Fibroblast of lung (primary cell): ENCODE measurements around the gene MAPK8IP3. TPM values are rescaled to one million over a fixed set of nuclear protein-coding genes. Genes with fewer than 3 reads are reported as not detected.

Experiments used
- DNase-seq, 2 donors: peaks; one replicate each; pipeline versions ENCODE4 v3.0.0 to v3.0.0-alpha.2; 2010; ENCODE audit warnings: low read depth in 2 of 2
- H2AFZ ChIP-seq: 2 replicates; pipeline ENCODE4 v1.5.1; 2012; ENCODE audit warnings: low read length, control low read depth, inconsistent platforms
- H3K27ac ChIP-seq: 2 replicates; pipeline ENCODE4 v1.5.1; 2011; ENCODE audit warnings: low read length, control low read depth; ENCODE audit not compliant: insufficient read depth
- H3K27me3 ChIP-seq: 2 replicates; pipeline ENCODE4 v1.5.1; 2011; ENCODE audit warnings: mild to moderate bottlenecking, low read length; ENCODE audit not compliant: control insufficient read depth, insufficient read depth
- H3K36me3 ChIP-seq: 2 replicates; pipeline ENCODE4 v1.5.1; 2011; ENCODE audit warnings: low read length; ENCODE audit not compliant: control insufficient read depth, insufficient read depth
- H3K4me1 ChIP-seq: 2 replicates; pipeline ENCODE4 v1.5.1; 2011; ENCODE audit warnings: low read length; ENCODE audit not compliant: control insufficient read depth, insufficient read depth; ENCODE audit errors: extremely low read depth
- H3K4me2 ChIP-seq: 2 replicates; pipeline ENCODE4 v1.5.1; 2011; ENCODE audit warnings: low read length, control low read depth; ENCODE audit not compliant: insufficient read depth; ENCODE audit errors: extremely low read depth
- H3K4me3 ChIP-seq, 4 experiments: fragments of 200-600 bp in 1 of 4; sonication (generic) in 1 of 4; replicated peaks in 1 of 4; 2 replicates each; pipeline ENCODE4 v1.5.1; 2011 to 2016; ENCODE audit warnings: low read length in 4 of 4, low read depth in 3 of 4, mild to moderate bottlenecking in 3 of 4, control low read depth in 2 of 4, inconsistent platforms in 1 of 4, mixed read lengths in 1 of 4; ENCODE audit not compliant: insufficient read depth in 1 of 4; ENCODE audit errors: control extremely low read depth in 1 of 4
- H3K79me2 ChIP-seq: 2 replicates; pipeline ENCODE4 v1.5.1; 2012; ENCODE audit warnings: mild to moderate bottlenecking, low read length, inconsistent platforms; ENCODE audit not compliant: control insufficient read depth, insufficient read depth
- H3K9ac ChIP-seq: 2 replicates; pipeline ENCODE4 v1.5.1; 2011; ENCODE audit warnings: mild to moderate bottlenecking, low read length, control low read depth; ENCODE audit not compliant: insufficient read depth
- H3K9me3 ChIP-seq: 2 replicates; pipeline ENCODE4 v1.5.1; 2012; ENCODE audit warnings: low read depth, low read length; ENCODE audit not compliant: control insufficient read depth, insufficient read depth
- H4K20me1 ChIP-seq: 2 replicates; pipeline ENCODE4 v1.5.1; 2011; ENCODE audit warnings: low read length; ENCODE audit not compliant: control insufficient read depth, insufficient read depth; ENCODE audit errors: extremely low read depth
- CTCF ChIP-seq, 2 donors: IDR thresholded peaks in 1 of 2; conservative IDR thresholded peaks in 1 of 2; 1 replicate in 1 of 2; 2 replicates in 1 of 2; pipeline ENCODE4 v1.5.1; 2011 to 2012; ENCODE audit warnings: low read length in 2 of 2, control low read depth in 1 of 2, inconsistent platforms in 1 of 2, low read depth in 1 of 2, mild to moderate bottlenecking in 1 of 2
- EZH2 ChIP-seq: IDR thresholded peaks from 2 replicates; pipeline ENCODE4 v1.5.1; 2012; ENCODE audit warnings: low read length, control low read depth, mild to moderate bottlenecking; ENCODE audit errors: missing control alignments
- polyA plus RNA-seq, 2 donors: library from polyadenylated mRNA; depleted of rRNA in 1 of 2; stranded (reverse) in 1 of 2; unstranded in 1 of 2; fragments of >200 nt; gene quantifications; 2 replicates each; pipeline ENCODE4 v1.2.1, GENCODE V29; 2011 to 2012; ENCODE audit warnings: missing spikeins in 1 of 2
- total RNA-seq: library from RNA; depleted of rRNA; stranded (reverse); fragments of >200 nt; gene quantifications from 2 replicates; pipeline ENCODE4 v1.2.1, GENCODE V29; 2014

MAPK8IP3 gene
- total and polyA plus RNA-seq, 2 donors (not counting 1 experiment from before 2014, with no cell fraction given): 9.4 to 36.3 TPM

- H2AFZ ChIP-seq: no peak overlapping the region
- DNase-seq: no peak
- no peak overlapping the region for H3K4me3 ChIP-seq
- H3K27ac ChIP-seq: no peak overlapping the region
- H3K4me1 ChIP-seq: peaks cover 3% of the 10 kb centered on the region
- TF ChIP-seq EZH2: no peak
- no peak for TF ChIP-seq CTCF (conservative IDR thresholded peaks at IDR 0.05 in 1 of 2, IDR thresholded peaks at IDR 0.05 in 1 of 2; ENCODE audit: low read depth in 1 of 2, low read length in 2 of 2)
- H4K20me1 ChIP-seq: no peaks in the 10 kb centered on the region
- H3K9ac ChIP-seq: no peak overlapping the region
- no peaks in the 10 kb centered on the region for H3K27me3 ChIP-seq
- H3K9me3 ChIP-seq: no peaks in the 10 kb centered on the region
- H3K79me2 ChIP-seq: no peaks in the 10 kb centered on the region
- H3K4me2 ChIP-seq: no peak overlapping the region
- peaks cover 7% of the 10 kb centered on the region for H3K36me3 ChIP-seq
Observed at GRCh38 chr16:1815461-1815860, 109.5 kb downstream of the MAPK8IP3 start.

GRCh38 chr16:1816396-1817275 lies 110.6 kb downstream of the MAPK8IP3 start:
- TF ChIP-seq EZH2: no peak
- no peak for TF ChIP-seq CTCF (conservative IDR thresholded peaks at IDR 0.05 in 1 of 2, IDR thresholded peaks at IDR 0.05 in 1 of 2; ENCODE audit: low read depth in 1 of 2, low read length in 2 of 2)
- no peak overlapping the region for H3K27ac ChIP-seq
- H3K27me3 ChIP-seq: no peaks in the 10 kb centered on the region
- peaks cover 10% of the 10 kb centered on the region for H3K36me3 ChIP-seq
- H3K4me2 ChIP-seq: no peak overlapping the region
- H3K9ac ChIP-seq: no peak overlapping the region
- no peaks in the 10 kb centered on the region for H3K79me2 ChIP-seq
- H3K9me3 ChIP-seq: no peaks in the 10 kb centered on the region
- H2AFZ ChIP-seq: no peak overlapping the region
- H3K4me1 ChIP-seq: peaks cover 3% of the 10 kb centered on the region
- DNase-seq: no peak
- H3K4me3 ChIP-seq: no peak overlapping the region
- H4K20me1 ChIP-seq: no peaks in the 10 kb centered on the region

GRCh38 chr16:1817276-1817589 lies 111.2 kb downstream of the MAPK8IP3 start:
- H3K9ac ChIP-seq: no peak overlapping the region
- H3K9me3 ChIP-seq: no peaks in the 10 kb centered on the region
- H3K36me3 ChIP-seq: peaks cover 10% of the 10 kb centered on the region
- H3K27ac ChIP-seq: no peak overlapping the region
- DNase-seq: no peak
- peaks cover 3% of the 10 kb centered on the region for H3K4me1 ChIP-seq
- TF ChIP-seq EZH2 (no peak), CTCF (conservative IDR thresholded peaks at IDR 0.05 in 1 of 2, IDR thresholded peaks at IDR 0.05 in 1 of 2; ENCODE audit: low read depth in 1 of 2, low read length in 2 of 2) (no peak)
- H3K4me2 ChIP-seq: no peak overlapping the region
- H4K20me1 ChIP-seq: no peaks in the 10 kb centered on the region
- no peak overlapping the region for H2AFZ ChIP-seq
- H3K27me3 ChIP-seq: no peaks in the 10 kb centered on the region
- no peaks in the 10 kb centered on the region for H3K79me2 ChIP-seq
- H3K4me3 ChIP-seq: no peak overlapping the region
